Erythroblast (primary cell): Measurements from ENCODE around the gene ACAA2.

Experiments used
- GATA1 ChIP-seq: IDR thresholded peaks from 2 replicates; pipeline ENCODE4 v1.6.1; 2011; ENCODE audit warnings: low read depth, mild to moderate bottlenecking, control low read depth, low read length, moderate library complexity
- POLR2A ChIP-seq: IDR thresholded peaks from 2 replicates; pipeline ENCODE4 v1.6.1; 2011; ENCODE audit warnings: mild to moderate bottlenecking, low read length

DNA sequence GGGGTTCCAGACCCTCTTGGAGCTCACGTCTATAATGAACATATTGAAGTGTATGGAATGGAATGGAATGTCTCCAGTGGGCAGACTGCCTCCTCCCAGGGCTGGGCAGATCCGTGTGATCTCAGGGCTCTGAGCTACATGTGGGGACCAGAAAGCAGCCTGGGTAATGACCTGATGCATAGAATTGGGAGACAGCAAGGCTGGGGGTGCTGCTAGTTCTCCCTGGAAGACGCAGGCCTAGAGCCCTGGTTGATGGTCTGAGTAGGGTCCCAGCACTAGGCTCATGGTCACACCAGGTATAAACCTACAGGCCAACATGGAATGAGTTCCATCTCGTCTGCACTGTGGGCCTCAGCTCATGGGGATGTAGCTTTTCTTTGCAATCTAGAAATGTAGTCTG, 46.7 kb downstream of the ACAA2 start:
- TF ChIP-seq POLR2A (no peak), GATA1 (no peak)
